Glomerular endothelial cell (primary cell): ENCODE results near the gene SRSF2. TPM values are rescaled to one million over a fixed set of nuclear protein-coding genes. Genes with fewer than 3 reads are reported as not detected.

ENCODE experiments used
- total RNA-seq: library from RNA; depleted of rRNA; stranded (reverse); fragments of >200 nt; gene quantifications from 2 replicates; pipeline ENCODE4 v1.2.3, GENCODE V29; 2015

The SRSF2 gene
- total RNA-seq, 1 donor from 2014 or later: 305 TPM

Other genes starting within 250 kb of the SRSF2 start
- gene RHBDF2, start 235.9 kb downstream of the SRSF2 start, total RNA-seq: 77.3 and 132 TPM in 2 replicates
- gene CYGB, start 199.6 kb downstream of the SRSF2 start, total RNA-seq: 7.0 TPM in 2 replicates
- gene PRCD, start 197.3 kb downstream of the SRSF2 start, total RNA-seq: 0.58 and 1.8 TPM in 2 replicates
- gene ST6GALNAC2, start 151.5 kb downstream of the SRSF2 start, total RNA-seq: 1.8 and 3.3 TPM in 2 replicates
- gene ST6GALNAC1, start 93.6 kb downstream of the SRSF2 start, total RNA-seq: not detected in 2 replicates
- 208 and 276 TPM in 2 replicates for gene MXRA7, start 26.4 kb downstream of the SRSF2 start, total RNA-seq
- gene JMJD6, start 10.7 kb downstream of the SRSF2 start, total RNA-seq: 27.2 and 31.8 TPM in 2 replicates
- 23.8 and 33.6 TPM in 2 replicates for gene METTL23, start 10.5 kb downstream of the SRSF2 start, total RNA-seq
- 31.2 and 35.6 TPM in 2 replicates for gene MFSD11, start 788 bp upstream of the SRSF2 start, total RNA-seq
- 9.1 and 10.0 TPM in 2 replicates for gene MGAT5B, start 131.1 kb upstream of the SRSF2 start, total RNA-seq